AG04449 (cell line): ENCODE data around the gene PDE4D.

ENCODE experiments used
- CTCF ChIA-PET: fragments of 350-600 bp; formaldehyde crosslinking; extraction: SDS; loops from one replicate; lab custom pipeline; 2021; ENCODE audit warnings: antibody characterized with exemption; lab: Yijun Ruan, JAX
- POLR2A ChIA-PET: fragments of 400-600, 350-600 bp; formaldehyde crosslinking; extraction: SDS; loops from one replicate; lab custom pipeline; 2020; ENCODE audit warnings: antibody characterized with exemption, inconsistent platforms; lab: Yijun Ruan, JAX
- DNase-seq: peaks from one replicate; pipeline ENCODE4 v3.0.0-alpha.2; 2010; ENCODE audit warnings: low read depth, low spot score
- H3K4me3 ChIP-seq: 2 replicates; pipeline ENCODE4 v1.5.1; 2011; ENCODE audit warnings: low read depth, mild to moderate bottlenecking, control low read depth, low read length
- CTCF ChIP-seq: IDR thresholded peaks from one replicate; pipeline ENCODE4 v1.5.1; 2011; ENCODE audit warnings: mild to moderate bottlenecking, moderate library complexity, low read length, control low read depth, inconsistent platforms; ENCODE audit not compliant: insufficient read depth; ENCODE audit errors: missing control alignments

PDE4D gene

GRCh38 chr5:59267033-59267432 lies 626.5 kb downstream of the PDE4D start:
- no peak overlapping the region for H3K4me3 ChIP-seq
- CTCF ChIA-PET, result interaction anchor here (0.8 to 1.5 kb wide), 3 partner anchors 10 to 78 kb away, joined by 3 to 5 read pairs (median 3); no protein-coding TSS in a partner anchor
- POLR2A ChIA-PET, result no interaction called here
- DNase-seq, result no peak
- no peak for TF ChIP-seq CTCF

GRCh38 chr5:59266410-59266809 lies 627.1 kb downstream of the PDE4D start:
- H3K4me3 ChIP-seq, result no peak overlapping the region
- CTCF ChIA-PET, result interaction anchor here (0.8 to 1.5 kb wide), 3 partner anchors 9 to 78 kb away, joined by 3 to 5 read pairs (median 3); no protein-coding TSS in a partner anchor
- POLR2A ChIA-PET, result interaction anchor here (0.6 kb wide), 1 partner anchor 76 kb away, joined by 3 read pairs; no protein-coding TSS in a partner anchor
- no peak for TF ChIP-seq CTCF
- DNase-seq, result no peak

DNA sequence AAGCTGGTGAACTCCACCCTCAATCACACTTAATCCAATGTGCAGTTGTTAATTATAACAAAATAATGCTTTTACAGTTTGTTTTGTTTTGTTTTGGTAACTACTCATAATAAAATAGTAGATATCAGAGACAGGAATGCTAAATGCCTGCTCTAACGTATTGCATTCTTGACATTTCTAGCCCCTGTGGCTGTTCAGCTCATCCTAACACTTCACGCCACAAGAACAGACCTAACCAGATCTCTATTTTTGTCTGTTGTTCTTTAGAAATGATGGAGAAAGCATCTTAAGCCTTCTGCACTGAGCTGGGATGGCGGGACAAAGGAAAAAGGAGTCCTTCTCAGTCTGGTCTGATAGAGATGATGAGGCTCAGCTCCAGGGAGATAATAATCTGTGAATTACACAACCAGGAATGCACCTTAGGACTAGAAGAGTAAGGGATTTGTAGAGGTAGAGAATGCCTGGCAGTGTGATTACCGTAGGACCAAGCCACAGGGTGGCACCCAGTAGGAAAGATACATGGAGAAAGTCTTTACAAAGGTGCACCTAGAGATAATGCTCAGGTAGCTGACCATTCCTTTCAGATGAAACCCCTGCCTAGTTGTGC lies 628.8 kb downstream of the PDE4D start:
- no peak for TF ChIP-seq CTCF
- H3K4me3 ChIP-seq, result no peak overlapping the region
- POLR2A ChIA-PET, result no interaction called here
- DNase-seq, result no peak
- CTCF ChIA-PET, result interaction anchor here (1.0 kb wide), 1 partner anchor 34 kb away, joined by 3 read pairs; no protein-coding TSS in a partner anchor

GRCh38 chr5:59264013-59264412 lies 629.5 kb downstream of the PDE4D start:
- H3K4me3 ChIP-seq, result no peak overlapping the region
- POLR2A ChIA-PET, result no interaction called here
- TF ChIP-seq CTCF, result no peak
- no peak for DNase-seq
- CTCF ChIA-PET, result interaction anchor here (1.0 kb wide), 1 partner anchor 34 kb away, joined by 3 read pairs; no protein-coding TSS in a partner anchor

DNA sequence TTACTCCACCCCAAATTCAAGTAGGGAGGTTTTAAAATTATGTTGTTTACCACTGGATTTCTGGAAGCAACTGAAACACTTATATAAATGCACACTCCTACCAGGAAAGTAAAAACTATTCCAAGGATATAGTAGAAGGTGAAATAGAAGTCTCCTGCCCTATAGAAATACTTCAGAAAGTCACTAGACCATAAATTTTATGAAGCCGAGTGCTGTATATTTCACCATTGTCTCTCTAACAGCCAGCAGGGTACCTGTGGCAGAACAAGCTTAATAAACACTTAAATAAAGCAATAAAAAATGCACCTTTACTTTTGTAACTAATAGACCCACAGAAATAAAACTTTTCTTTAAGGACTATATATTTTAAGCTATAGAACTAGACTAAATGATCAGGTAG lies 631.6 kb downstream of the PDE4D start:
- no peak for DNase-seq
- CTCF ChIA-PET, result interaction anchor here (0.8 kb wide), 1 partner anchor 73 kb away, joined by 3 read pairs; no protein-coding TSS in a partner anchor
- POLR2A ChIA-PET, result no interaction called here
- TF ChIP-seq CTCF, result no peak
- H3K4me3 ChIP-seq, result no peak overlapping the region

- no peak overlapping the region for H3K4me3 ChIP-seq
- ChIA-PET POLR2A (no interaction called here), CTCF (no interaction called here)
- TF ChIP-seq CTCF, result no peak
- DNase-seq, result no peak
Measured at GRCh38 chr5:59260973-59261372, 632.6 kb downstream of the PDE4D start.
